A673 (cell line): ENCODE measurements around the gene MIAT.

Experiments used
- EZH2 ChIP-seq: fragments of 200-600 bp; sonication (generic); IDR thresholded peaks from 2 replicates; pipeline ENCODE4 v1.6.1; 2017; ENCODE audit warnings: borderline replicate concordance, low read depth, mild to moderate bottlenecking, mixed read lengths, antibody characterized with exemption, low read length; ENCODE audit not compliant: poor library complexity, severe bottlenecking
- TF ChIP-seq, protein P1 (sequence below): fragments of 300-800, 200-600 bp; sonication (generic); conservative IDR thresholded peaks from 2 replicates; pipeline ENCODE4 v1.5.1; 2017; ENCODE audit warnings: low read depth, mild to moderate bottlenecking, antibody characterized with exemption, low read length, moderate library complexity, mixed read lengths

DNA sequence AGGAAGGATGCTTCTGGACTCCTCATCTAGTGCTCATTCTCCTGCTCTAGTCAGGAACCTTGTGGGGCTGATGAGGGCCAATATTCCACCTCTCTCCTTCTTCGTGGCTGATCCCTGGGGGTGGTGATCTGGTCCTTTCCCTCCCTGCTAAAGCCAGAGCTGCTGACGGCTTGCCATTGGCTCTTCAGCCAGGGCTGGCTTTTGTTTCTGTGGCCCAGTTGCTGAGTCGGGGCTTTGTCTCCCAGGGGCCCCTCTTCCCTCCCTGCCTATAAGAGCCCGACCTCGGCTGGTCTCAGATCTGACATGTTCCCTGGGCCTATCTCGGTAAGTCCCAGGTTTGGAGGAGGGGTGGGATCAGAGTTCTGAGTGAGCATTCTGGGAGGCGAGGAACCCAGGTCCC is 35.7 kb upstream of the MIAT start, which contains the start of gene CRYBA4:
- TF ChIP-seq, protein P1, sequence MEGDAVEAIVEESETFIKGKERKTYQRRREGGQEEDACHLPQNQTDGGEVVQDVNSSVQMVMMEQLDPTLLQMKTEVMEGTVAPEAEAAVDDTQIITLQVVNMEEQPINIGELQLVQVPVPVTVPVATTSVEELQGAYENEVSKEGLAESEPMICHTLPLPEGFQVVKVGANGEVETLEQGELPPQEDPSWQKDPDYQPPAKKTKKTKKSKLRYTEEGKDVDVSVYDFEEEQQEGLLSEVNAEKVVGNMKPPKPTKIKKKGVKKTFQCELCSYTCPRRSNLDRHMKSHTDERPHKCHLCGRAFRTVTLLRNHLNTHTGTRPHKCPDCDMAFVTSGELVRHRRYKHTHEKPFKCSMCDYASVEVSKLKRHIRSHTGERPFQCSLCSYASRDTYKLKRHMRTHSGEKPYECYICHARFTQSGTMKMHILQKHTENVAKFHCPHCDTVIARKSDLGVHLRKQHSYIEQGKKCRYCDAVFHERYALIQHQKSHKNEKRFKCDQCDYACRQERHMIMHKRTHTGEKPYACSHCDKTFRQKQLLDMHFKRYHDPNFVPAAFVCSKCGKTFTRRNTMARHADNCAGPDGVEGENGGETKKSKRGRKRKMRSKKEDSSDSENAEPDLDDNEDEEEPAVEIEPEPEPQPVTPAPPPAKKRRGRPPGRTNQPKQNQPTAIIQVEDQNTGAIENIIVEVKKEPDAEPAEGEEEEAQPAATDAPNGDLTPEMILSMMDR = no peak
- TF ChIP-seq EZH2 = no peak
